ENCODE measurements around the gene RAB3GAP1.
"Not testable (repeated sequence)": the region's sequence is repeated elsewhere in the genome, so short reads cannot be mapped to it uniquely, and the experiment has no call there.

Gene RAB3GAP1

DNA sequence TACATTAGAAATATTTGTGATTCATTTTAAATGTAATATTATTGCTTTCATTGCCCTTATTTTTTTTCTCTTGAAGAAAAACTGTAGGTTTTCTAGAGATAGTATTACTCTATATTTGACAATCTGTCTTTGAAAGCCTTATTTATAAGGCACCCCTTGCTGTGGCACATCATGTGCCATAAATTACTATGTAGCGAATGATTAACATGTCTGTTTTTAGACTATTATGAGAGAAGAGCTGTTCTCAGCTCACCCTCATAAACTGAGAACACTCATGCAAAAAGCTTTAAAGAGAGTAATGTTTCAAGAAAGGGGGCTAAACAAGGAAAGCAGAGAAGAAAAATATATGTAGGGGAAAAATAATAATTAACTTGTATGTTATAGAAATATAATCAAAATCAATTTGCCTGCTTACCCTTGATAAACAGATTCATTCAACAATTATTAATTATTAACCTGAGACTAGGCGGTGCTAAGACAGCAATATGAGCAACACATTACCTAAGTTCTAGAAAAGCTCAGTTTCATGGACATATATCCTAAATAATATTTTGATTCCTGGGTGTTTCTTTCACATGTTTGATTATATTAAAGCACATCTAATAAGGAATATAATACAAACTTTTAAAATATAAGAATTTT, 69.0 kb downstream of the RAB3GAP1 start:
- peaks cover 2% of the 10 kb centered on the region for H3K36me3 ChIP-seq (ENCODE audit: control insufficient read depth, insufficient read depth, low read length)
- H3K9ac ChIP-seq (ENCODE audit: low read depth, low read length) = no peak overlapping the region
- no peaks in the 10 kb centered on the region for H3K9me3 ChIP-seq (ENCODE audit: control insufficient read depth, insufficient read depth, low read length)
- H3K27me3 ChIP-seq (ENCODE audit: control insufficient read depth, insufficient read depth, low read length) = no peaks in the 10 kb centered on the region
- no peaks in the 10 kb centered on the region for H3K4me1 ChIP-seq (ENCODE audit: control insufficient read depth, insufficient read depth, low read length)
- no peak overlapping the region for H3K4me3 ChIP-seq (ENCODE audit: low read depth, low read length)

DNA sequence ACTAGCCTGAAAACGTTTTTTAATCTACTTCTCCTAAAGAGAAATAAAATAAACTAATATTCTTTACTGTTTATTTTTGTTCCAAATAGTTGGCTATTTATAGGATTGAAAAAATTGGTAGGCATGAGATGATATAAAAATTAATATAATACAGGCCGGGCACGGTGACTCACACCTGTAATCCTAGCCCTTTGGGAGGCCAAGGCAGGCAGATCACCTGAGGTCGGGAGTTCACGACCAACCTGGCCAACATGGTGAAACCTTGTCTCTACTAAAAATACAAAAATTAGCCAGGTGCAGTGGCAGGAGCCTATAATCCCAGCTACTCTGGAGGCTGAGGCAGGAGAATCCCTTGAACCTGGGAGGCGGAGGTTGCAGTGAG, 69.6 kb downstream of the RAB3GAP1 start:
- not testable (repeated sequence) for H3K4me3 ChIP-seq (ENCODE audit: low read depth, low read length); H3K36me3 ChIP-seq (ENCODE audit: control insufficient read depth, insufficient read depth, low read length); H3K9ac ChIP-seq (ENCODE audit: low read depth, low read length); H3K4me1 ChIP-seq (ENCODE audit: control insufficient read depth, insufficient read depth, low read length); H3K9me3 ChIP-seq (ENCODE audit: control insufficient read depth, insufficient read depth, low read length); H3K27me3 ChIP-seq (ENCODE audit: control insufficient read depth, insufficient read depth, low read length)

DNA sequence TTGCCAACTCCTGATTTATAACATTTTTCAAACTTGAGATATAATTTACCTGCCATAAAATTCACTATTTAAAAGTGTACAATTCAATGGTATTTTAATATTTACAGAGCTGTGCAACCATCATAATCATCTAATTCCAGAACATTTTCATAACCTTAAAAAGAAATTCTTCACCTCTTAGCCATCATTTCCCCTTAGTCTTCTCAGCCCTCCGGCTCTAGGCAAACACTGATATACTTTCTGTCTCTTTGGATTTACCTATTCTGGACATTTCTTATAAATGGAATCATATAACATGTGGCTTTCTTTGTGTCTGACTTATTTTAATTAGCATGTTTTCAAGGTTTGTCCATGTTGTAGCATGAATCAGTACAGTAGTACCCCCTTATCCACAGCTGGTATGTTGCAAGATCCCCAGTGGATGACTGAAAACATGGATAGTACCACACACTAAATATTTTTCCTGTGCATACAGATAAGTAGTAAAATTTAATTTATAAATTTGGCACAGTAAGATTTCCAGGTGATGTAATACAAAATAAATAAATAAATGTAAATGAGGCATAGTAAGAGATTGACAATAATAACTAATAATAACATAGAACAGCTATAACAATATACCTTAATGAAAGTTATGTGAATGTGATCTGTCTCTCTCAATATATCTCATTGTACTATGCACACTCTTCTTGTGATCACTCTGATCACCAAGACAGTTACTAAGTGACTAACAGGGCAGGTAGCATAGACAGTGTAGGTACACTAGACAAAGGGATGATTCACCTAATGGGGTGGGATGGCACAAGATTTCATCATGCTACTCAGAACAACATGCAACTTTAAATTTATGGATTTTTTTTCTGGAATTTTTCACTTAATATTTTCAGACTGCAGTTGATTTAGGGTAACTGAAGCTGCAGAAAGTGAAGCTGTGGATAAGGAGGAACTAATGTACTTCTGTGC, 73.1 kb downstream of the RAB3GAP1 start:
- H3K4me3 ChIP-seq (ENCODE audit: low read depth, low read length) = no peak overlapping the region
- peaks cover 2% of the 10 kb centered on the region for H3K36me3 ChIP-seq (ENCODE audit: control insufficient read depth, insufficient read depth, low read length)
- no peaks in the 10 kb centered on the region for H3K4me1 ChIP-seq (ENCODE audit: control insufficient read depth, insufficient read depth, low read length)
- H3K9me3 ChIP-seq (ENCODE audit: control insufficient read depth, insufficient read depth, low read length) = no peaks in the 10 kb centered on the region
- no peak overlapping the region for H3K9ac ChIP-seq (ENCODE audit: low read depth, low read length)
- H3K27me3 ChIP-seq (ENCODE audit: control insufficient read depth, insufficient read depth, low read length) = no peaks in the 10 kb centered on the region

DNA sequence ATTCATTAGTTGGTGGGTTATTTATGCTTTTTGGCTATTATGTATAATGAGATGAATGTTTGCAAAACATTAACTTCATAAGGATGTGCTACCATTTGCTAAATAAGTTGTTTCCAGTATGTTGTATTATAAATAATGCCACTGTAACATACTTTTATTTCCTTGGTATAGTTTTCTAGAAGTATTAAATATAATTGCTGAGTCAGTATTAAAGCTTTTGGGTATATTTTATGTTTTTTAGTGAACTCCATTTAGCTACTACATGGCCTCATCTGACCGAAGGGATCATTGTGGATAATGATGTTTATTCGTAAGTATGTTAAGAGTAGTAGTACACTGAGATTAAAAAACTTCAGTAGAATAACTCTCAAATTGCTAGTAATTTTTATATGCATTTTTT, 73.8 kb downstream of the RAB3GAP1 start:
- no peak overlapping the region for H3K9ac ChIP-seq (ENCODE audit: low read depth, low read length)
- H3K9me3 ChIP-seq (ENCODE audit: control insufficient read depth, insufficient read depth, low read length) = no peaks in the 10 kb centered on the region
- H3K27me3 ChIP-seq (ENCODE audit: control insufficient read depth, insufficient read depth, low read length) = no peaks in the 10 kb centered on the region
- no peak overlapping the region for H3K4me3 ChIP-seq (ENCODE audit: low read depth, low read length)
- H3K36me3 ChIP-seq (ENCODE audit: control insufficient read depth, insufficient read depth, low read length) = peaks cover 2% of the 10 kb centered on the region
- no peaks in the 10 kb centered on the region for H3K4me1 ChIP-seq (ENCODE audit: control insufficient read depth, insufficient read depth, low read length)

DNA sequence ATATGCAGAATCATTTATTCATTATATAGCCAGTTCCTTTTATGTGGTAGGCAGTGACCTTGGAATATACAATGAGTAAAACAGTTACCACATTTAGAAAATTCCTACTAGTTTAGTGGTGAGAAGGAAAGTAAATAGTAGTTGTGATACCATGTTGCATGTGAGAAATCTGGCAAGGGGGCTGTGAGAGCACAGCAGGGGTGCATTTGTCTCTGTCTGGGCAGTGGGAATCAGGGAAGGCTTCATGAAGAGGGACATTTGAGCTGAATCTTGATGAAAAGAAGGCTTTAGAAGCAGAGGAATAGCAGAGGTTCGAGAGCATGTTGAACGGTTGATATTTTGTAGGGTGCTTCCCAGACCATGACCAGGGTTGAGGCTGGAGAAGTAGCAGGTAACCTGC, 78.7 kb downstream of the RAB3GAP1 start:
- Histone ChIP-seq H3K36me3 (ENCODE audit: control insufficient read depth, insufficient read depth, low read length) (peaks cover 4% of the 10 kb centered on the region), H3K9me3 (ENCODE audit: control insufficient read depth, insufficient read depth, low read length) (no peaks in the 10 kb centered on the region), H3K9ac (ENCODE audit: low read depth, low read length) (no peak overlapping the region), H3K27me3 (ENCODE audit: control insufficient read depth, insufficient read depth, low read length) (no peaks in the 10 kb centered on the region), H3K4me3 (ENCODE audit: low read depth, low read length) (no peak overlapping the region), H3K4me1 (ENCODE audit: control insufficient read depth, insufficient read depth, low read length) (no peaks in the 10 kb centered on the region)

DNA sequence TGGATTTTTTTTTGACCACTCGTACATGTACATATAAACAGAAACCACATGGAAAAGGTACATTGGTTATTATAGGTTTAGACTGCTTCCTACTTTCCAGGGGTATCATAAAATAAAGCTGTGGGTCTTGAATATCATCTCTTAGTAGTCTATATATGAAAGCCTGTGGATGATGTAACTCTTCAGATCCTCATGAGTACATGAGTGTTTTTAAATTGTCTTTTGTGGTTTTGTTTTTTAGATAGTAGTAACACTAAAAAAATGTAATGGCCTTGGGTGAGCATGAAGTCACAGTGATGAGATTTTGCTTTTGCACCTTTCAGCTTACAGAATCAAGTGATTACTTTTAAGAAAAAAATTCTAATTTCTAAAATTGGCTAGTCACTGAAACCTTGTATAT, 80.2 kb downstream of the RAB3GAP1 start:
- Histone ChIP-seq H3K9me3 (ENCODE audit: control insufficient read depth, insufficient read depth, low read length) (no peaks in the 10 kb centered on the region), H3K9ac (ENCODE audit: low read depth, low read length) (no peak overlapping the region), H3K36me3 (ENCODE audit: control insufficient read depth, insufficient read depth, low read length) (peaks cover 6% of the 10 kb centered on the region), H3K4me1 (ENCODE audit: control insufficient read depth, insufficient read depth, low read length) (no peaks in the 10 kb centered on the region), H3K27me3 (ENCODE audit: control insufficient read depth, insufficient read depth, low read length) (no peaks in the 10 kb centered on the region), H3K4me3 (ENCODE audit: low read depth, low read length) (no peak overlapping the region)

DNA sequence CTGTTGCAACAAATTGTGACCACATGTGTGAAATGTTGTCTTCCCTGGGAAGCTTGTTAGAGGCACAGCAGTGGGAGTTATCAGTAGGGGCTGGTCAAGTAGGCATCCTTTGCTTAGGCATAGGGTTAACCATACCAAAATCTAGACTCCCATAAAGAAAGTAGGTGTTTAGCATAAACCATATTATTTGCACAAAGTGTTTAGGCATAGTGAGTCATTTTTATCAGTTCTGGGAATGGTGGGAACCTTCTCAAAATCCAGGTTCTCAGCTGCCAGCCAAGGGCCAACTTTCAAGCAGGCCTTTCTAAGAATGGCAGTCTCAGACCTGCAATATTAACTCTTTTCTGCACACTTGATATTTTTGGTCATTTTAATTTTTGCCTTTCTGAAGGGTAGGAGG, 88.5 kb downstream of the RAB3GAP1 start:
- H3K36me3 ChIP-seq (ENCODE audit: control insufficient read depth, insufficient read depth, low read length) = peaks cover 7% of the 10 kb centered on the region

DNA sequence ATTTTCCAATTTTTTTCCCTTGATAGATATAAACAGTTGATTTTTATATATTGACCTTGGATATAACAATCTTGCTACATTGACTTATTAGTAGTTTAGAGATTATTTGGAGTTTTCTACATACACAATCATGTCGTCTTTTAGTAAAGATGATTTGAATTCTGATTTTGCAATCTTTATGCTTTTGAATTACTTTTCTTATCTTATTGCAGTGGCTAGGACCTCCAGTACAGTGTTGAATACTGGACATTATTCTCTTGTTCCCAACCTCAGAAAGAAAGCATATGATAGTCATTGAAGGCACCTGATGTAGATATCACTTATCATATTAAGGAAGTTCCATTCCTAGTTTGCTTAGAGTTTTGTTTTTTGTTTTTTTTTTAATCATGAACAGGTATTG, 90.2 kb downstream of the RAB3GAP1 start:
- peaks cover 4% of the 10 kb centered on the region for H3K36me3 ChIP-seq (ENCODE audit: control insufficient read depth, insufficient read depth, low read length)

More for the DNA sequence above, 88.5 kb downstream of the RAB3GAP1 start:
- Histone ChIP-seq H3K4me1 (ENCODE audit: control insufficient read depth, insufficient read depth, low read length) (no peaks in the 10 kb centered on the region), H3K9me3 (ENCODE audit: control insufficient read depth, insufficient read depth, low read length) (peaks cover 8% of the 10 kb centered on the region), H3K27me3 (ENCODE audit: control insufficient read depth, insufficient read depth, low read length) (no peaks in the 10 kb centered on the region), H3K9ac (ENCODE audit: low read depth, low read length) (no peak overlapping the region), H3K4me3 (ENCODE audit: low read depth, low read length) (no peak overlapping the region)

DNA sequence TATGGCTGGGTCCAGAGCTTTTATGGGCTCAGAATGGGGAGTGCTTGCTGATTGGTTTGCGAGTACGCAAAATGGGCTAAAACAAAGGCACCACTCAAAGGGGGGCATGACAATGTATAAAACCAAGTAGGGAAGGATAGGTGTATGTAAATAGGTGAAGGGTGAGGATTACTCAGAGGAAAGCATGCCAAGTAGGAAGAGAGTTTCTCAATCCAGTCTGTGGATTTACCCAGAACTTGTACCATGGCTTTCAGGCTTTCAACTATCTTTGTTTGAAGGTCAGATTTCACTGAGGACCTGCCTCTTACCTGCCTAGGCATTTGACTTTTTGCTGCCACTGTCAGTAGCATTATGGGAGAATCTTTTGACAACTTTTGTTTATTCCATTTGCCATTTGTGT, 92.3 kb downstream of the RAB3GAP1 start:
- Histone ChIP-seq H3K9me3 (ENCODE audit: control insufficient read depth, insufficient read depth, low read length) (peaks cover 8% of the 10 kb centered on the region), H3K36me3 (ENCODE audit: control insufficient read depth, insufficient read depth, low read length) (peaks cover 4% of the 10 kb centered on the region)

More for the DNA sequence above, 90.2 kb downstream of the RAB3GAP1 start:
- H3K4me1 ChIP-seq (ENCODE audit: control insufficient read depth, insufficient read depth, low read length) = no peaks in the 10 kb centered on the region
- no peak overlapping the region for H3K9ac ChIP-seq (ENCODE audit: low read depth, low read length)
- H3K9me3 ChIP-seq (ENCODE audit: control insufficient read depth, insufficient read depth, low read length) = peaks cover 8% of the 10 kb centered on the region
- H3K4me3 ChIP-seq (ENCODE audit: low read depth, low read length) = no peak overlapping the region
- H3K27me3 ChIP-seq (ENCODE audit: control insufficient read depth, insufficient read depth, low read length) = no peaks in the 10 kb centered on the region

DNA sequence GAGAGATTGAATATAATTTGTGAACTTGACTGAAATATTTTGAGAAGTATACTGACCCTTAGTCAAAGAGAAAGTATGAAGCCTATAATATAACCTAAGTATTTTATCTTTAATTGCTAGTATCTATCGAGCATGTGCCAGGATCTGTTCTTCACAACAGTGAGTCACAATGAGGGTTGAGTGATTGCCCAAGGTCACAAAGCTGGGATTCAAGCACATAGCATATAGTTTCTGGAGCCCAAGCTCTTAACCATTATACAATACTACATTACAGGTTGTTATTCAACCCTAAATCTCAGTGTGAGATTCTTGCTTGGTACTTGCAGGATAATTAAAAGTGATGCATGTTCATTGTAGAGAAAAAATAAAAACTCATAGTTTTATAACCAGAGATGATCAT, 97.2 kb downstream of the RAB3GAP1 start:
- Histone ChIP-seq H3K36me3 (ENCODE audit: control insufficient read depth, insufficient read depth, low read length) (no peaks in the 10 kb centered on the region), H3K9ac (ENCODE audit: low read depth, low read length) (no peak overlapping the region), H3K4me1 (ENCODE audit: control insufficient read depth, insufficient read depth, low read length) (no peaks in the 10 kb centered on the region), H3K4me3 (ENCODE audit: low read depth, low read length) (no peak overlapping the region), H3K27me3 (ENCODE audit: control insufficient read depth, insufficient read depth, low read length) (no peaks in the 10 kb centered on the region), H3K9me3 (ENCODE audit: control insufficient read depth, insufficient read depth, low read length) (no peaks in the 10 kb centered on the region)

More for the DNA sequence above, 92.3 kb downstream of the RAB3GAP1 start:
- Histone ChIP-seq H3K4me3 (ENCODE audit: low read depth, low read length) (no peak overlapping the region), H3K4me1 (ENCODE audit: control insufficient read depth, insufficient read depth, low read length) (no peaks in the 10 kb centered on the region), H3K27me3 (ENCODE audit: control insufficient read depth, insufficient read depth, low read length) (no peaks in the 10 kb centered on the region), H3K9ac (ENCODE audit: low read depth, low read length) (no peak overlapping the region)

DNA sequence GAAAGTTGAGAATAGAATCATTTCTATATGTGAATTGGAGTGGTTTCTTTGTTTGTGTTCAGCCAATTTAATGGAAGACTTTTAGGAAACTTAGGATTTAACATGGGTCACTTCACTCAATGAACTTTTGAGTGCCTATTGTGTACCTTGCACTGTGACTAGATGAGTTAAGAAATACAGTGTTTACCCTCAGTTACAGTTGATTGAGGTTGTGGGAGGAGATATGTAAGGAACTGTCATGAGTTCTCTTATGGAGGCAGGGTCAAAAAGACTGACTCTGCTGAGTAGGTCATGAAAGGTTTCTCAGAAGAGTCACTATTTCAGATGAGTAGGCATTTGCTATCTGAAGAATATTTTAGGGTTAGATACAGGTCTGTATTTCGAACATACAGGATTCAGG, 98.6 kb downstream of the RAB3GAP1 start:
- Histone ChIP-seq H3K9me3 (ENCODE audit: control insufficient read depth, insufficient read depth, low read length) (no peaks in the 10 kb centered on the region), H3K36me3 (ENCODE audit: control insufficient read depth, insufficient read depth, low read length) (no peaks in the 10 kb centered on the region), H3K4me3 (ENCODE audit: low read depth, low read length) (no peak overlapping the region), H3K27me3 (ENCODE audit: control insufficient read depth, insufficient read depth, low read length) (no peaks in the 10 kb centered on the region), H3K9ac (ENCODE audit: low read depth, low read length) (no peak overlapping the region), H3K4me1 (ENCODE audit: control insufficient read depth, insufficient read depth, low read length) (no peaks in the 10 kb centered on the region)

DNA sequence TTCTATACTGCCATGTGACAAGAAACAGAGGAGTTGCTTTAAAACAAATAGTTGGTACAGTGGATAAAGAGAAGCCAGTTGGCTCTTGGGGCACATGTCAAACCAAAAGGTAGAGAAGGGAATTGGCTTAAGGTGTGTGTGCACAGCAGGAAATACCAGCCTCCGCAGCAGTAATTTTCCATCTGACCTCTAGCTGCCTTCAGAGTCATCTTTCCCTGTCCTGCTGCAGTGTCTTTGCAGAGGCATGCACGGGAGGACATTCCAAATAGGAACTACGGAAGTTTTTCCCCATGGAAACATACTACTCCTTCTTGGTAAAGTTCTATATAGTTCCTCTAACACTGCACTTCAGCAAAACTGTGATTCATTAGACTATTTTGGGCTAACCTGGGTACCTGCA, 99.5 kb downstream of the RAB3GAP1 start:
- no peaks in the 10 kb centered on the region for H3K36me3 ChIP-seq (ENCODE audit: control insufficient read depth, insufficient read depth, low read length)
- no peaks in the 10 kb centered on the region for H3K4me1 ChIP-seq (ENCODE audit: control insufficient read depth, insufficient read depth, low read length)
- no peaks in the 10 kb centered on the region for H3K27me3 ChIP-seq (ENCODE audit: control insufficient read depth, insufficient read depth, low read length)
- no peaks in the 10 kb centered on the region for H3K9me3 ChIP-seq (ENCODE audit: control insufficient read depth, insufficient read depth, low read length)
- H3K9ac ChIP-seq (ENCODE audit: low read depth, low read length) = no peak overlapping the region
- no peak overlapping the region for H3K4me3 ChIP-seq (ENCODE audit: low read depth, low read length)

All from iPS-15b (cell line).